HepG2 (cell line): Measurements from ENCODE around the gene TOMM7. TPM values are rescaled to one million over a fixed set of nuclear protein-coding genes. Genes with fewer than 3 reads are reported as not detected.

ENCODE experiments used
- ATAC-seq: fragments of 200-7000 bp; cut with Tn5 transposase; 3 replicates; pipeline ENCODE4 v1.9.1; 2020; ENCODE audit warnings: mild to moderate bottlenecking, moderate library complexity
- BruUV-seq: library from RNA; stranded (reverse); fragments of 400-500 nt; replicated peaks from 2 replicates; lab custom pipeline; 2021; lab: Mats Ljungman, UMichigan
- CTCF ChIA-PET: fragments of 300-600 bp; formaldehyde crosslinking; extraction: SDS; loops from one replicate; lab custom pipeline; 2021; ENCODE audit warnings: low total read pairs, inconsistent platforms, low intra/inter-chr PET ratio; lab: Yijun Ruan, JAX
- POLR2A ChIA-PET: fragments of 350-600 bp; sonication (Branson Sonifier 250); formaldehyde crosslinking; loops from one replicate; lab custom pipeline; 2020; ENCODE audit warnings: antibody characterized with exemption, inconsistent platforms; lab: Yijun Ruan, JAX
- DNase-seq: peaks from one replicate; pipeline ENCODE4 v3.0.0-alpha.2; 2015; ENCODE audit warnings: low spot score
- FAIRE-seq: peaks from 3 replicates; lab custom pipeline; 2011; peaks lifted over from hg19 to GRCh38; lab: Jason Lieb, UNC
- H2AFZ ChIP-seq: one replicate; pipeline ENCODE4 v1.6.1; 2011; ENCODE audit warnings: low read length, inconsistent platforms
- H3K27ac ChIP-seq: fragments of 300-600 bp; 3 replicates; pipeline ENCODE4 v1.8.0; 2011; ENCODE audit warnings: mixed run types, mild to moderate bottlenecking, mixed read lengths, low read length, inconsistent platforms; ENCODE audit not compliant: insufficient read depth; ENCODE audit errors: extremely low read length
- H3K27me3 ChIP-seq, 2 experiments: fragments of 200-600 bp in 1 of 2; 2 replicates in 1 of 2; 3 replicates in 1 of 2; pipeline versions ENCODE4 v1.6.0 to v1.8.0; 2011; ENCODE audit warnings: low read length in 2 of 2, mild to moderate bottlenecking in 2 of 2, moderate library complexity in 2 of 2, inconsistent platforms in 1 of 2; ENCODE audit not compliant: insufficient read depth in 2 of 2, control insufficient read depth in 1 of 2
- H3K36me3 ChIP-seq, 2 experiments: fragments of 200-600 bp in 1 of 2; replicated peaks in 1 of 2; 2 replicates in 1 of 2; 3 replicates in 1 of 2; pipeline versions ENCODE4 v1.5.1 to v1.8.0; 2011; ENCODE audit warnings: low read length in 2 of 2, inconsistent platforms in 1 of 2; ENCODE audit not compliant: insufficient read depth in 2 of 2, control insufficient read depth in 1 of 2
- H3K4me1 ChIP-seq: 2 replicates; pipeline ENCODE4 v1.5.1; 2012; ENCODE audit warnings: low read length, inconsistent platforms; ENCODE audit not compliant: insufficient read depth
- H3K4me2 ChIP-seq: 2 replicates; pipeline ENCODE4 v1.6.0; 2011; ENCODE audit warnings: low read depth, low read length, inconsistent platforms
- H3K4me3 ChIP-seq, 3 experiments: fragments of 200-600 bp in 1 of 3; sonication (generic), shearing (Covaris generic) in 1 of 3; replicated peaks in 1 of 3; 2 replicates each; pipeline ENCODE4 v1.5.1; 2011 to 2016; ENCODE audit warnings: low read length in 3 of 3, inconsistent platforms in 2 of 3, low read depth in 2 of 3, mild to moderate bottlenecking in 2 of 3, control low read depth in 1 of 3, mixed read lengths in 1 of 3; ENCODE audit not compliant: insufficient read depth in 1 of 3
- H3K79me2 ChIP-seq: one replicate; pipeline ENCODE4 v1.6.1; 2011; ENCODE audit warnings: low read length, inconsistent platforms; ENCODE audit not compliant: insufficient read depth
- H3K9ac ChIP-seq: 2 replicates; pipeline ENCODE4 v1.6.0; 2011; ENCODE audit warnings: mild to moderate bottlenecking, low read depth, low read length, inconsistent platforms; ENCODE audit not compliant: insufficient read depth
- H3K9me3 ChIP-seq: 2 replicates; pipeline ENCODE4 v1.5.1; 2012; ENCODE audit warnings: mild to moderate bottlenecking, low read length
- H4K20me1 ChIP-seq: 2 replicates; pipeline ENCODE4 v1.6.0; 2011; ENCODE audit warnings: inconsistent platforms, mild to moderate bottlenecking, low read length, moderate library complexity; ENCODE audit not compliant: insufficient read depth
- ERF ChIP-seq: IDR thresholded peaks from 2 replicates; pipeline ENCODE4 v1.6.1; 2018; ENCODE audit warnings: missing biosample characterization, missing genetic modification reagents
- FUBP1 ChIP-seq: sonication (generic); formaldehyde crosslinking; IDR thresholded peaks from 2 replicates; pipeline ENCODE4 v1.5.1; 2020; ENCODE audit warnings: missing genetic modification reagents, mild to moderate bottlenecking, borderline replicate concordance
- GABPB1 ChIP-seq: IDR thresholded peaks from 2 replicates; pipeline ENCODE4 v1.6.1; 2016; ENCODE audit warnings: mild to moderate bottlenecking, missing genetic modification reagents, moderate library complexity, missing compliant biosample characterization
- HNRNPK ChIP-seq: fragments of 200-400 bp; formaldehyde crosslinking; IDR thresholded peaks from 2 replicates; pipeline ENCODE4 v1.6.1; 2018; ENCODE audit warnings: low read length, low read depth, moderate library complexity, mild to moderate bottlenecking; ENCODE audit not compliant: poor library complexity, severe bottlenecking
- KMT2A ChIP-seq: sonication (generic); formaldehyde crosslinking; IDR thresholded peaks from 2 replicates; pipeline ENCODE4 v1.4.0; 2020; ENCODE audit warnings: missing genetic modification reagents
- THAP7 ChIP-seq: sonication (generic); formaldehyde crosslinking; IDR thresholded peaks from 2 replicates; pipeline ENCODE4 v1.8.1; 2023; ENCODE audit warnings: mild to moderate bottlenecking, missing genetic modification reagents
- XRCC5 ChIP-seq: fragments of 200-400 bp; formaldehyde crosslinking; optimal IDR thresholded peaks from 2 replicates; pipeline ENCODE3; 2017; ENCODE audit warnings: mild to moderate bottlenecking, low read length
- ZNF430 ChIP-seq: sonication (generic); formaldehyde crosslinking; IDR thresholded peaks from 2 replicates; pipeline ENCODE4 v1.9.0; 2021; ENCODE audit warnings: mild to moderate bottlenecking, missing genetic modification reagents
- ZNF549 ChIP-seq: sonication (generic); formaldehyde crosslinking; IDR thresholded peaks from 2 replicates; pipeline ENCODE4 v1.5.0; 2020; ENCODE audit warnings: missing genetic modification reagents
- ZNF839 ChIP-seq: sonication (generic); formaldehyde crosslinking; IDR thresholded peaks from 2 replicates; pipeline ENCODE4 v1.4.0; 2020; ENCODE audit warnings: missing genetic modification reagents, mild to moderate bottlenecking, borderline replicate concordance
- ZSCAN25 ChIP-seq: sonication (generic); formaldehyde crosslinking; IDR thresholded peaks from 2 replicates; pipeline ENCODE4 v1.8.0; 2022; ENCODE audit warnings: mild to moderate bottlenecking, missing genetic modification reagents
- ZSCAN30 ChIP-seq: sonication (generic); formaldehyde crosslinking; IDR thresholded peaks from 2 replicates; pipeline ENCODE4 v1.5.0; 2020; ENCODE audit warnings: mild to moderate bottlenecking, missing genetic modification reagents
- WGBS: methylation state at CpG from one replicate; pipeline ENCODE4 v1.1.6; 2017; ENCODE audit warnings: low lambda C conversion rate; 5-methylcytosine and 5-hydroxymethylcytosine counted together
- in situ Hi-C: cut with HindIII; loops from 2 replicates; pipeline ENCODE4 v1.10.0; 2017; ENCODE audit warnings: low pct_unique_long_range_greater_than_20kb; ENCODE audit not compliant: extremely low pct_ligation_motif_present
- intact Hi-C: fragments of 100-400 bp; cut with micrococcal nuclease; formaldehyde crosslinking; loops from one replicate; pipeline ENCODE4 v1.10.0; 2022; ENCODE audit not compliant: unreplicated experiment
- polyA plus RNA-seq, 8 experiments: library from polyadenylated mRNA; depleted of rRNA in 3 of 8; stranded (reverse) in 7 of 8; unstranded in 1 of 8; fragments of >200 nt; fragmentation: Illumina TruSeq in 4 of 8; extraction: Trizol in 4 of 8; gene quantifications; 2 replicates each; pipeline versions ENCODE4 v1.2.1 to v1.2.3, GENCODE V29; 2011 to 2016; ENCODE audit warnings: low read depth in 4 of 8, missing spikeins in 1 of 8, mixed read lengths in 1 of 8; ENCODE audit not compliant: insufficient read depth in 1 of 8
- total RNA-seq, 5 experiments: library from RNA; depleted of rRNA; stranded (reverse); fragments of >200 nt; fragmentation: Illumina TruSeq; extraction: Trizol; gene quantifications; 2 replicates each; pipeline ENCODE4 v1.2.3, GENCODE V29; 2016; ENCODE audit warnings: low read depth in 1 of 5
- TF ChIP-seq, protein P1 (sequence below): sonication (generic); formaldehyde crosslinking; IDR thresholded peaks from 2 replicates; pipeline ENCODE4 v1.9.0; 2021; ENCODE audit warnings: missing genetic modification reagents, mild to moderate bottlenecking, borderline replicate concordance
- TF ChIP-seq, protein P2 (sequence below): sonication (generic); formaldehyde crosslinking; IDR thresholded peaks from 2 replicates; pipeline ENCODE4 v1.4.0; 2020; ENCODE audit warnings: missing genetic modification reagents

The TOMM7 gene
- total and polyA plus RNA-seq, 2 of the 13 experiments (the other 11 are each of a cell fraction or from before 2014, with no cell fraction given), result 251 to 369 TPM

DNA sequence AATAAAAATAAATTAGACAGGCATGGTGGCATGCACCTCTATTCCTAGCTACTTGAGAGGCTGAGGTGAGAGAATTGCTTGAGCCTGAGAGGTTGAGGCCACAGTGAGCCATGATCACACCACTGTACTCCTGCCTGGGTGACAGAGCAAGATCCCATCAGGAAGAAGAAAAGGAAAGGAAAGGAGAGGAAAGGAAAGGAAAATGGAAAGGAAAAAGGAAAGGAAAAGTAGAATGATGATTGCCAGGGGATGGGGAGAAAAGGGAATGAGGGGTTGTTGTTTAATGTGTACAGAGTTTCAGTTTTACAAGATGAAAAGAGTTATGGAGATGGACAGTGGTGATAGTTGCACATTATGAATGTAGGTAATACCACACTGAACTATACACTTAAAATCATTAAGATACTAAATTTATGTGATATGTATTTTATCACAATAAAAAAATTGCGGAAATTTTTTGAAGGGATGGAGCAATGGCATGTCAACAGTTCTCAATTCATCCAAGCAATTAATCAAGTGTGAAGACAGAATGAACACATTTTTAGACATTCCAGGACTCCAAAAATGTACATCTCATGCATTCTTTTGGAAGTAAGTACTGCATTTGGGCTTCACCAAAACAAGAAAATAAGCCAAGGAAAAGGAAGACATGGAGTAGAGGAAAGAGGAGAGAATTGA is 51.3 kb downstream of the TOMM7 start:
- Histone ChIP-seq H2AFZ (no peak overlapping the region), H3K9ac (no peak overlapping the region), H3K9me3 (no peaks in the 10 kb centered on the region), H3K79me2 (no peaks in the 10 kb centered on the region), H3K4me1 (peaks cover 28% of the 10 kb centered on the region), H3K27me3 (no peaks in the 10 kb centered on the region), H3K27ac (no peak overlapping the region), H3K36me3 (no peaks in the 10 kb centered on the region), H4K20me1 (no peaks in the 10 kb centered on the region), H3K4me2 (no peak overlapping the region), H3K4me3 (no peak overlapping the region)
- intact Hi-C loops, result no loop called here
- no peak for TF ChIP-seq GABPB1 (CRISPR knock-in tag)
- TF ChIP-seq HNRNPK, result peak; percentile 21
- TF ChIP-seq ZSCAN30 (CRISPR knock-in tag), result no peak
- TF ChIP-seq, protein P1, sequence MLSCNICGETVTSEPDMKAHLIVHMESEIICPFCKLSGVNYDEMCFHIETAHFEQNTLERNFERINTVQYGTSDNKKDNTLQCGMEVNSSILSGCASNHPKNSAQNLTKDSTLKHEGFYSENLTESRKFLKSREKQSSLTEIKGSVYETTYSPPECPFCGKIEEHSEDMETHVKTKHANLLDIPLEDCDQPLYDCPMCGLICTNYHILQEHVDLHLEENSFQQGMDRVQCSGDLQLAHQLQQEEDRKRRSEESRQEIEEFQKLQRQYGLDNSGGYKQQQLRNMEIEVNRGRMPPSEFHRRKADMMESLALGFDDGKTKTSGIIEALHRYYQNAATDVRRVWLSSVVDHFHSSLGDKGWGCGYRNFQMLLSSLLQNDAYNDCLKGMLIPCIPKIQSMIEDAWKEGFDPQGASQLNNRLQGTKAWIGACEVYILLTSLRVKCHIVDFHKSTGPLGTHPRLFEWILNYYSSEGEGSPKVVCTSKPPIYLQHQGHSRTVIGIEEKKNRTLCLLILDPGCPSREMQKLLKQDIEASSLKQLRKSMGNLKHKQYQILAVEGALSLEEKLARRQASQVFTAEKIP (CRISPR knock-in tag), result no peak
- no peak for TF ChIP-seq ZNF430 (CRISPR knock-in tag)
- ATAC-seq, result no peak
- no peak for DNase-seq
- WGBS, result 95% methylated on average over 1 of the region's 1 CpG
- ChIA-PET POLR2A (no interaction called here), CTCF (interaction anchor here (0.6 kb wide), 1 partner anchor 86 kb away, joined by 3 read pairs; no protein-coding TSS in a partner anchor)
- in situ Hi-C loops, result no loop called here
- no TSS peak for BruUV-seq
- no peak for FAIRE-seq

DNA sequence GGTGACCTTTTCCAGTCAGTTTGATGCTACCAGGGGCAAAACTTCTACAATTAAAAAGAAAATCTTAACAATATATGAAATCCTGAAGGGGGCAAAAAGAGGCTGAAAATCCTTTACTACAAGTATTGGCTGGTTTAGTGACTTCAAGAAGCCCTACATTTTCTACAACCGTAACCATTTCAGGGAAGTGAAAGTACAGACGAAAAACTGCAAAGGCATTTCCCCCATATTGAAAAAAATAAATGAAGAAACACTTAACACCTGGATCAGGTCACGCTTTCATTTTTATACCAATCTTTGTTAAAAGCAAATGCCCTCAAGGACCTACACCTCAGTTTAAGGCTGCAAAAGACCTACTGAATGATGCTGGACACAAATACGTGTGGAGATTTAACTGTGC is 57.0 kb downstream of the TOMM7 start:
- Histone ChIP-seq H3K27ac (no peak overlapping the region), H3K4me2 (no peak overlapping the region), H2AFZ (no peak overlapping the region), H3K9ac (no peak overlapping the region), H3K27me3 (0 out of 5 replicates have a peak, but pooled peaks cover 0 to 1% of the 10 kb centered on the region in 2 experiments), H3K36me3 (no peaks in the 10 kb centered on the region), H3K79me2 (no peaks in the 10 kb centered on the region), H3K9me3 (peaks cover 2% of the 10 kb centered on the region; the same call in 1 of the 2 replicates), H3K4me3 (no peak overlapping the region), H4K20me1 (no peaks in the 10 kb centered on the region), H3K4me1 (no peaks in the 10 kb centered on the region)
- BruUV-seq, result no TSS peak
- in situ Hi-C loops (no loop called here), intact Hi-C loops (no loop called here)
- ChIA-PET POLR2A (no interaction called here), CTCF (no interaction called here)
- no peak for ATAC-seq
- WGBS, result 20% methylated on average over 4 of the region's 4 CpGs
- no peak for DNase-seq
- FAIRE-seq, result no peak
- TF ChIP-seq ZSCAN25 (CRISPR knock-in tag), result no peak
- TF ChIP-seq XRCC5, result no peak
- TF ChIP-seq ZNF839 (CRISPR knock-in tag), result no peak
- TF ChIP-seq FUBP1 (CRISPR knock-in tag), result no peak
- TF ChIP-seq THAP7 (CRISPR knock-in tag), result no peak
- TF ChIP-seq, protein P2, sequence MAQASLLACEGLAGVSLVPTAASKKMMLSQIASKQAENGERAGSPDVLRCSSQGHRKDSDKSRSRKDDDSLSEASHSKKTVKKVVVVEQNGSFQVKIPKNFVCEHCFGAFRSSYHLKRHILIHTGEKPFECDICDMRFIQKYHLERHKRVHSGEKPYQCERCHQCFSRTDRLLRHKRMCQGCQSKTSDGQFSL, result no peak
- TF ChIP-seq ZNF549, result no peak
- no peak for TF ChIP-seq KMT2A
- TF ChIP-seq ERF (CRISPR knock-in tag), result no peak
